Endodermal cell (in vitro differentiated cells): ENCODE results near the gene EEF1A2. TPM values are rescaled to one million over a fixed set of nuclear protein-coding genes. Genes with fewer than 3 reads are reported as not detected.

Source experiments
- DNase-seq: peaks from one replicate; pipeline ENCODE4 v3.0.0-alpha.2; 2017
- H3K27ac ChIP-seq: 2 replicates; pipeline ENCODE4 v1.5.1; 2013; ENCODE audit warnings: mild to moderate bottlenecking, low read depth, low read length, moderate library complexity
- H3K27me3 ChIP-seq: 2 replicates; pipeline ENCODE4 v1.6.1; 2013; ENCODE audit warnings: mild to moderate bottlenecking, low read length, moderate library complexity; ENCODE audit not compliant: insufficient read depth, control insufficient read depth, poor library complexity, severe bottlenecking
- H3K36me3 ChIP-seq: 2 replicates; pipeline ENCODE4 v1.7.0; 2013; ENCODE audit warnings: mild to moderate bottlenecking, low read length, moderate library complexity; ENCODE audit not compliant: control insufficient read depth, insufficient read depth
- H3K4me1 ChIP-seq: one replicate; pipeline ENCODE4 v1.7.0; 2013; ENCODE audit warnings: low read length; ENCODE audit not compliant: control insufficient read depth, insufficient read depth
- H3K4me3 ChIP-seq: 2 replicates; pipeline ENCODE4 v1.5.1; 2013; ENCODE audit warnings: mild to moderate bottlenecking, low read length, moderate library complexity
- H3K9ac ChIP-seq: 2 replicates; pipeline ENCODE4 v1.6.1; 2013; ENCODE audit warnings: mild to moderate bottlenecking, low read length, moderate library complexity; ENCODE audit not compliant: poor library complexity, severe bottlenecking; ENCODE audit errors: extremely low read depth
- H3K9me3 ChIP-seq: 2 replicates; pipeline ENCODE4 v1.6.1; 2013; ENCODE audit warnings: mild to moderate bottlenecking, low read length, moderate library complexity; ENCODE audit not compliant: control insufficient read depth
- H3K27ac Mint-ChIP-seq: 2 replicates; pipeline ENCODE4 v1.8.0; 2020; ENCODE audit warnings: mixed read lengths
- H3K27me3 Mint-ChIP-seq: 2 replicates; pipeline ENCODE4 v1.8.0; 2021; ENCODE audit warnings: mild to moderate bottlenecking, mixed read lengths; ENCODE audit not compliant: insufficient read depth
- H3K36me3 Mint-ChIP-seq: 2 replicates; pipeline ENCODE4 v1.8.0; 2020; ENCODE audit warnings: low read depth, mixed read lengths
- H3K4me1 Mint-ChIP-seq: 2 replicates; pipeline ENCODE4 v1.8.0; 2020; ENCODE audit warnings: mixed read lengths
- H3K4me3 Mint-ChIP-seq: 2 replicates; pipeline ENCODE4 v1.8.0; 2020; ENCODE audit warnings: mild to moderate bottlenecking, moderate library complexity, mixed read lengths
- H3K9me3 Mint-ChIP-seq: 2 replicates; pipeline ENCODE4 v1.8.0; 2020; ENCODE audit warnings: mild to moderate bottlenecking, mixed read lengths
- CTCF ChIP-seq: fragments of 200-600 bp; sonication (generic); conservative IDR thresholded peaks from 2 replicates; pipeline ENCODE4 v1.5.0; 2021; ENCODE audit warnings: antibody characterized with exemption, mild to moderate bottlenecking
- WGBS, 2 experiments: methylation state at CpG; one replicate each; pipeline versions ENCODE4 v1.1.5 to v1.1.7; 2013; ENCODE audit warnings: missing lambda C conversion rate in 2 of 2, mixed read lengths in 1 of 2; ENCODE audit not compliant: insufficient coverage in 1 of 2, insufficient read length in 1 of 2; 5-methylcytosine and 5-hydroxymethylcytosine counted together
- total RNA-seq, 2 donors: library from RNA; stranded (reverse); fragmentation: NEBNext Ultra II Directional in 1 of 2; extraction: Animal tissue kit (Norgen Biotek cat#: 25700) in 1 of 2; gene quantifications; 2 replicates in 1 of 2; 3 replicates in 1 of 2; pipeline ENCODE4 v1.2.1, GENCODE V29; 2021

EEF1A2 gene
- total RNA-seq, 2 donors from 2014 or later: 12.1 to 22.6 TPM

- no peaks in the 10 kb centered on the region for H3K9me3 ChIP-seq
- no peaks in the 10 kb centered on the region for H3K4me1 ChIP-seq
- no peak for TF ChIP-seq CTCF
- Mint-ChIP-seq H3K9me3 (no peaks in the 10 kb centered on the region), H3K27ac (no peak overlapping the region), H3K4me3 (no peak overlapping the region), H3K4me1 (no peaks in the 10 kb centered on the region), H3K27me3 (no peaks in the 10 kb centered on the region), H3K36me3 (peaks cover 3% of the 10 kb centered on the region)
- H3K36me3 ChIP-seq: no peaks in the 10 kb centered on the region
- no peak overlapping the region for H3K9ac ChIP-seq
- H3K27ac ChIP-seq: no peak overlapping the region
- no peaks in the 10 kb centered on the region for H3K27me3 ChIP-seq
- 83 to 85% methylated on average over 12 of the region's 12 CpGs for WGBS, 2 experiments
- no peak overlapping the region for H3K4me3 ChIP-seq
- DNase-seq: no peak
These were observed 60.8 kb downstream of the EEF1A2 start for GRCh38 chr20:63438121-63438520.

Other genes with a start within 250 kb of the EEF1A2 start
- gene NKAIN4, start 244.6 kb downstream of the EEF1A2 start, total RNA-seq: 1 to 10 TPM in 1 of 2 donors, under 1 TPM in 1; 0.24 to 1.7 TPM
- gene ARFGAP1, start 226.3 kb downstream of the EEF1A2 start, total RNA-seq: 100 to 1,000 TPM; 159 to 208 TPM
- gene COL20A1, start 205.9 kb downstream of the EEF1A2 start, total RNA-seq: under 1 TPM in 1 of 2 donors, not detected in 1; 0.44 TPM
- gene CHRNA4, start 137.7 kb downstream of the EEF1A2 start, total RNA-seq: under 1 TPM in 1 of 2 donors, not detected in 1; 0.46 TPM
- 10 to 100 TPM; 36.4 to 62.8 TPM for gene KCNQ2, start 26.4 kb downstream of the EEF1A2 start, total RNA-seq
- 100 to 1,000 TPM; 247 to 296 TPM for gene PPDPF, start 21.7 kb upstream of the EEF1A2 start, total RNA-seq
- under 1 TPM in 1 of 2 donors, not detected in 1; 0.22 TPM for gene PTK6, start 38.3 kb upstream of the EEF1A2 start, total RNA-seq
- not detected for gene SRMS, start 48.7 kb upstream of the EEF1A2 start, total RNA-seq
- gene FNDC11, start 55.1 kb upstream of the EEF1A2 start, total RNA-seq: 1 to 10 TPM; 1.8 to 2.4 TPM
- gene HELZ2, start 75.2 kb upstream of the EEF1A2 start, total RNA-seq: 10 to 100 TPM; 34.5 to 37.0 TPM
- gene GMEB2, start 128.0 kb upstream of the EEF1A2 start, total RNA-seq: 10 to 100 TPM; 11.5 to 12.3 TPM
- 10 to 100 TPM in 1 of 2 donors, 1 to 10 TPM in 1; 6.7 to 18.3 TPM for gene STMN3, start 154.3 kb upstream of the EEF1A2 start, total RNA-seq
- 10 to 100 TPM; 33.9 to 36.7 TPM for gene RTEL1, start 159.2 kb upstream of the EEF1A2 start, total RNA-seq
- not detected for gene TNFRSF6B, start 197.6 kb upstream of the EEF1A2 start, total RNA-seq
- gene ARFRP1, start 208.9 kb upstream of the EEF1A2 start, total RNA-seq: 10 to 100 TPM; 41.6 to 46.2 TPM
- 10 to 100 TPM; 28.8 to 29.5 TPM for gene ZGPAT, start 209.0 kb upstream of the EEF1A2 start, total RNA-seq
- gene LIME1, start 237.6 kb upstream of the EEF1A2 start, total RNA-seq: 10 to 100 TPM in 1 of 2 donors, 1 to 10 TPM in 1; 7.6 to 10.1 TPM
- 100 to 1,000 TPM in 1 of 2 donors, 10 to 100 TPM in 1; 69.3 to 108 TPM for gene SLC2A4RG, start 240.7 kb upstream of the EEF1A2 start, total RNA-seq